Cardiac muscle cell (in vitro differentiated cells and primary cell): ENCODE results near the gene CYB5D1. TPM values are rescaled to one million over a fixed set of nuclear protein-coding genes. Genes with fewer than 3 reads are reported as not detected.

Source experiments
- DNase-seq, 2 donors: peaks; one replicate each; pipeline versions ENCODE4 v3.0.0 to v3.0.0-alpha.2; 2010 to 2017; ENCODE audit warnings: low read depth in 1 of 2, low spot score in 1 of 2
- H3K27ac ChIP-seq: fragments of 200-600 bp; sonication (generic); 2 replicates; pipeline ENCODE4 v1.5.1; 2016
- H3K27me3 ChIP-seq: fragments of 200-600 bp; sonication (generic); 2 replicates; pipeline ENCODE4 v1.6.0; 2016; ENCODE audit warnings: control low read depth
- H3K36me3 ChIP-seq: fragments of 200-600 bp; sonication (generic); 2 replicates; pipeline ENCODE4 v1.5.1; 2016; ENCODE audit warnings: control low read depth
- H3K4me1 ChIP-seq: fragments of 200-600 bp; sonication (generic); 2 replicates; pipeline ENCODE4 v1.8.1; 2017; ENCODE audit warnings: low read depth, mild to moderate bottlenecking, mixed run types
- H3K4me3 ChIP-seq: fragments of 200-600 bp; sonication (generic); 2 replicates; pipeline ENCODE4 v1.5.1; 2016; ENCODE audit warnings: mild to moderate bottlenecking
- H3K9me3 ChIP-seq: fragments of 200-600 bp; sonication (generic); 2 replicates; pipeline ENCODE4 v1.5.1; 2017; ENCODE audit warnings: low read depth, mild to moderate bottlenecking, control low read depth
- CTCF ChIP-seq: IDR thresholded peaks from 2 replicates; pipeline ENCODE4 v1.5.1; 2012; ENCODE audit warnings: low read depth, mild to moderate bottlenecking, low read length
- polyA plus RNA-seq: library from polyadenylated mRNA; unstranded; fragments of >200 nt; fragmentation: Nextera tagmentation; extraction: Ambion mirVana; gene quantifications from 2 replicates; pipeline ENCODE4 v1.2.1, GENCODE V29; 2016
- total RNA-seq: library from RNA; depleted of rRNA; stranded (reverse); fragments of >200 nt; gene quantifications from 2 replicates; pipeline ENCODE4 v1.2.3, GENCODE V29; 2016

Gene CYB5D1
- total and polyA plus RNA-seq, 2 experiments from 2014 or later: 13.7 to 14.0 TPM

GRCh38 chr17:7903154-7904103 is 45.6 kb downstream of the CYB5D1 start:
- Histone ChIP-seq H3K4me3 (no peak overlapping the region), H3K36me3 (peaks cover 26% of the 10 kb centered on the region), H3K4me1 (no peaks in the 10 kb centered on the region), H3K27me3 (no peaks in the 10 kb centered on the region), H3K27ac (no peak overlapping the region), H3K9me3 (no peaks in the 10 kb centered on the region)
- TF ChIP-seq CTCF: no peak
- no peak for DNase-seq

- H3K36me3 ChIP-seq: peaks cover 24% of the 10 kb centered on the region
- H3K4me1 ChIP-seq: no peaks in the 10 kb centered on the region
- DNase-seq: no peak
- no peaks in the 10 kb centered on the region for H3K9me3 ChIP-seq
- no peak for TF ChIP-seq CTCF
- H3K4me3 ChIP-seq: no peak overlapping the region
- no peaks in the 10 kb centered on the region for H3K27me3 ChIP-seq
- no peak overlapping the region for H3K27ac ChIP-seq
Measured at GRCh38 chr17:7909089-7909488, 51.3 kb downstream of the CYB5D1 start.

- DNase-seq: no peak
- Histone ChIP-seq H3K36me3 (peaks cover 20% of the 10 kb centered on the region), H3K9me3 (no peaks in the 10 kb centered on the region), H3K4me3 (no peak overlapping the region), H3K27me3 (no peaks in the 10 kb centered on the region), H3K4me1 (peaks cover 5% of the 10 kb centered on the region), H3K27ac (no peak overlapping the region)
- TF ChIP-seq CTCF: no peak
Measured at GRCh38 chr17:7910281-7910680, 52.5 kb downstream of the CYB5D1 start.

DNA sequence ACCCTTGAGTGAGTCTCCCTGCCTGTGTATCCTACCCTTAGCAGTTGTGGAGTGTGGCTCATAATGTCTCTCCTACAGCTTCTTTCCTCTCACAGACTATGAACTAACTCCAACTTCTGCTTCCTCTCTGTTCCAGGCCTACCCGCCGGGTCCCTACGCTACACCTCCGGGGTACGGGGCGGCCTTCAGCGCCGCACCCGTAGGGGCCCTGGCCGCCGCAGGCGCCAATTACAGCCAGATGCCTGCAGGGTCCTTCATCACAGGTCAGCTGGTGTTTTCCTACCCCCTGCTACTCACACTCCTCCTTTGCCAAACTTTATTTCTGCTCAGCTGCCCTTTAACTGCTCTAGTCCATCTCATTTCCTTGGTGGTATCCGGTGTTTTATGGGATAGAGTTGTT is 52.9 kb downstream of the CYB5D1 start:
- H3K36me3 ChIP-seq: peaks cover 20% of the 10 kb centered on the region
- DNase-seq: no peak
- H3K9me3 ChIP-seq: no peaks in the 10 kb centered on the region
- H3K27me3 ChIP-seq: no peaks in the 10 kb centered on the region
- peaks cover 7% of the 10 kb centered on the region for H3K4me1 ChIP-seq
- no peak overlapping the region for H3K4me3 ChIP-seq
- H3K27ac ChIP-seq: no peak overlapping the region
- no peak for TF ChIP-seq CTCF

DNA sequence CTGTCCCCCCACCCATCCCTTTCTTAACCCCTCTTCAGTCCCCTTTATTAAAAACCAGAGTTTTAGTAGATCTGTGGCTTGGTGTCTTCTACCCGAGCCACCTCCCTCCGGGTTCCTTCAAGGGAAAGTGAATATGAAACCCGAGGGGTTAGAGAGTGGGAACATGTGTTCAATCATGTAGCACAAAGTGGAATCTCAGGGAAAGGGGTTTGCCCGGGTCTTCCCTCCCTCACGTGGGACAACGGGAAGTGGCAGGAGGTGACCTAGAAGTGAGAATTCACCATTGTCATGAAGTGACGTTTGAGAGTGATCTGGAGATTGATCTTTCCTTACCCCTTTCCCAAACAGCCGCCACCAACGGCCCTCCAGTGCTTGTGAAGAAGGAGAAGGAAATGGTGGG is 53.3 kb downstream of the CYB5D1 start:
- peaks cover 20% of the 10 kb centered on the region for H3K36me3 ChIP-seq
- TF ChIP-seq CTCF: no peak

More for the DNA sequence above, 53.3 kb downstream of the CYB5D1 start:
- Histone ChIP-seq H3K9me3 (no peaks in the 10 kb centered on the region), H3K27me3 (no peaks in the 10 kb centered on the region), H3K27ac (no peak overlapping the region), H3K4me3 (no peak overlapping the region), H3K4me1 (peaks cover 8% of the 10 kb centered on the region)
- no peak for DNase-seq

Other genes starting within 250 kb of the CYB5D1 start
- 65.0 and 69.2 TPM in 2 replicates for gene FXR2, start 243.1 kb upstream of the CYB5D1 start, total RNA-seq
- gene FXR2, start 243.1 kb upstream of the CYB5D1 start, polyA plus RNA-seq: 60.5 and 65.5 TPM in 2 replicates
- 130 and 143 TPM in 2 replicates for gene SAT2, start 230.2 kb upstream of the CYB5D1 start, total RNA-seq
- 142 and 148 TPM in 2 replicates for gene SAT2, start 230.2 kb upstream of the CYB5D1 start, polyA plus RNA-seq
- 2.2 and 2.8 TPM in 2 replicates for gene SHBG, start 227.9 kb upstream of the CYB5D1 start, total RNA-seq
- 3.9 and 5.6 TPM in 2 replicates for gene SHBG, start 227.9 kb upstream of the CYB5D1 start, polyA plus RNA-seq
- gene ATP1B2, start 207.1 kb upstream of the CYB5D1 start, total RNA-seq: 26.2 and 34.6 TPM in 2 replicates
- gene ATP1B2, start 207.1 kb upstream of the CYB5D1 start, polyA plus RNA-seq: 157 TPM in 2 replicates
- gene TP53, start 170.5 kb upstream of the CYB5D1 start, total RNA-seq: 28.9 and 30.9 TPM in 2 replicates
- 19.4 and 25.4 TPM in 2 replicates for gene TP53, start 170.5 kb upstream of the CYB5D1 start, polyA plus RNA-seq
- 11.5 and 12.0 TPM in 2 replicates for gene WRAP53, start 169.5 kb upstream of the CYB5D1 start, total RNA-seq
- gene WRAP53, start 169.5 kb upstream of the CYB5D1 start, polyA plus RNA-seq: 17.2 and 23.0 TPM in 2 replicates
- 60.2 and 70.3 TPM in 2 replicates for gene EFNB3, start 152.8 kb upstream of the CYB5D1 start, total RNA-seq
- 72.0 and 86.9 TPM in 2 replicates for gene EFNB3, start 152.8 kb upstream of the CYB5D1 start, polyA plus RNA-seq
- gene DNAH2, start 140.3 kb upstream of the CYB5D1 start, total RNA-seq: 0.88 and 3.0 TPM in 2 replicates
- gene DNAH2, start 140.3 kb upstream of the CYB5D1 start, polyA plus RNA-seq: 0.42 and 0.77 TPM in 2 replicates
- 11.1 and 20.8 TPM in 2 replicates for gene KDM6B, start 23.8 kb upstream of the CYB5D1 start, total RNA-seq
- 9.0 and 9.7 TPM in 2 replicates for gene KDM6B, start 23.8 kb upstream of the CYB5D1 start, polyA plus RNA-seq
- 27.4 and 51.2 TPM in 2 replicates for gene TMEM88, start 2.9 kb upstream of the CYB5D1 start, total RNA-seq
- gene TMEM88, start 2.9 kb upstream of the CYB5D1 start, polyA plus RNA-seq: 31.3 and 66.1 TPM in 2 replicates
- gene NAA38, start 444 bp upstream of the CYB5D1 start, total RNA-seq: 107 and 130 TPM in 2 replicates
- 158 and 168 TPM in 2 replicates for gene NAA38, start 444 bp upstream of the CYB5D1 start, polyA plus RNA-seq
- 40.2 and 64.7 TPM in 2 replicates for gene CHD3, start 30.8 kb downstream of the CYB5D1 start, total RNA-seq
- gene CHD3, start 30.8 kb downstream of the CYB5D1 start, polyA plus RNA-seq: 15.9 and 19.7 TPM in 2 replicates
- 20.3 and 26.1 TPM in 2 replicates for gene RNF227, start 58.3 kb downstream of the CYB5D1 start, total RNA-seq
- 5.2 and 5.8 TPM in 2 replicates for gene RNF227, start 58.3 kb downstream of the CYB5D1 start, polyA plus RNA-seq
- 1.8 and 3.3 TPM in 2 replicates for gene KCNAB3, start 71.9 kb downstream of the CYB5D1 start, total RNA-seq
- 1.3 and 1.4 TPM in 2 replicates for gene KCNAB3, start 71.9 kb downstream of the CYB5D1 start, polyA plus RNA-seq
- 92.0 and 110 TPM in 2 replicates for gene TRAPPC1, start 73.9 kb downstream of the CYB5D1 start, total RNA-seq
- gene TRAPPC1, start 73.9 kb downstream of the CYB5D1 start, polyA plus RNA-seq: 340 and 386 TPM in 2 replicates
- 19.6 and 42.6 TPM in 2 replicates for gene CNTROB, start 74.2 kb downstream of the CYB5D1 start, total RNA-seq
- 23.1 and 44.0 TPM in 2 replicates for gene CNTROB, start 74.2 kb downstream of the CYB5D1 start, polyA plus RNA-seq
- 1.1 TPM in 1 of 2 replicates, not detected in the other for gene GUCY2D, start 144.6 kb downstream of the CYB5D1 start, total RNA-seq
- gene GUCY2D, start 144.6 kb downstream of the CYB5D1 start, polyA plus RNA-seq: 0.54 and 3.7 TPM in 2 replicates
- 0.18 and 0.33 TPM in 2 replicates for gene ALOX15B, start 181.1 kb downstream of the CYB5D1 start, total RNA-seq
- 0.12 TPM in 1 of 2 replicates, not detected in the other for gene ALOX15B, start 181.1 kb downstream of the CYB5D1 start, polyA plus RNA-seq
- gene ALOX12B, start 229.7 kb downstream of the CYB5D1 start, total RNA-seq: 0.42 and 1.6 TPM in 2 replicates
- gene ALOX12B, start 229.7 kb downstream of the CYB5D1 start, polyA plus RNA-seq: 2.1 and 2.3 TPM in 2 replicates